ENCODE data around the gene ATOH8.
"Not testable (repeated sequence)": the region's sequence is repeated elsewhere in the genome, so short reads cannot be mapped to it uniquely, and the experiment has no call there.

ATOH8 gene

GRCh38 chr2:85823951-85824350 is 70.2 kb downstream of the ATOH8 start:
- Histone ChIP-seq H3K9ac (ENCODE audit: low read depth, low read length) (no peak overlapping the region), H3K9me3 (ENCODE audit: control insufficient read depth, insufficient read depth, low read length) (no peaks in the 10 kb centered on the region), H3K4me3 (ENCODE audit: low read depth, low read length) (no peak overlapping the region), H3K4me1 (ENCODE audit: control insufficient read depth, insufficient read depth, low read length) (peaks cover 5% of the 10 kb centered on the region), H3K36me3 (ENCODE audit: control insufficient read depth, insufficient read depth, low read length) (no peaks in the 10 kb centered on the region), H3K27ac (ENCODE audit: low read depth, low read length) (no peak overlapping the region), H3K27me3 (ENCODE audit: control insufficient read depth, insufficient read depth, low read length) (no peaks in the 10 kb centered on the region)

GRCh38 chr2:85826990-85827878 is 73.4 kb downstream of the ATOH8 start:
- Histone ChIP-seq H3K9ac (ENCODE audit: low read depth, low read length) (no peak overlapping the region), H3K9me3 (ENCODE audit: control insufficient read depth, insufficient read depth, low read length) (no peaks in the 10 kb centered on the region), H3K4me1 (ENCODE audit: control insufficient read depth, insufficient read depth, low read length) (peaks cover 5% of the 10 kb centered on the region), H3K4me3 (ENCODE audit: low read depth, low read length) (0 out of 2 replicates have a peak overlapping the region, but pooled peaks have one; percentile 10), H3K27me3 (ENCODE audit: control insufficient read depth, insufficient read depth, low read length) (no peaks in the 10 kb centered on the region), H3K36me3 (ENCODE audit: control insufficient read depth, insufficient read depth, low read length) (no peaks in the 10 kb centered on the region), H3K27ac (ENCODE audit: low read depth, low read length) (no peak overlapping the region)

- Histone ChIP-seq H3K9ac (ENCODE audit: low read depth, low read length) (no peak overlapping the region), H3K4me1 (ENCODE audit: control insufficient read depth, insufficient read depth, low read length) (peaks cover 5% of the 10 kb centered on the region), H3K9me3 (ENCODE audit: control insufficient read depth, insufficient read depth, low read length) (no peaks in the 10 kb centered on the region), H3K27me3 (ENCODE audit: control insufficient read depth, insufficient read depth, low read length) (no peaks in the 10 kb centered on the region), H3K36me3 (ENCODE audit: control insufficient read depth, insufficient read depth, low read length) (no peaks in the 10 kb centered on the region), H3K4me3 (ENCODE audit: low read depth, low read length) (0 out of 2 replicates have a peak overlapping the region, but pooled peaks have one; percentile 10), H3K27ac (ENCODE audit: low read depth, low read length) (no peak overlapping the region)
Measured at GRCh38 chr2:85827879-85828569, 74.2 kb downstream of the ATOH8 start.

- H3K27ac ChIP-seq (ENCODE audit: low read depth, low read length): no peak overlapping the region
- no peak overlapping the region for H3K4me3 ChIP-seq (ENCODE audit: low read depth, low read length)
- H3K36me3 ChIP-seq (ENCODE audit: control insufficient read depth, insufficient read depth, low read length): no peaks in the 10 kb centered on the region
- no peak overlapping the region for H3K9ac ChIP-seq (ENCODE audit: low read depth, low read length)
- H3K4me1 ChIP-seq (ENCODE audit: control insufficient read depth, insufficient read depth, low read length): peaks cover 5% of the 10 kb centered on the region
- no peaks in the 10 kb centered on the region for H3K9me3 ChIP-seq (ENCODE audit: control insufficient read depth, insufficient read depth, low read length)
- no peaks in the 10 kb centered on the region for H3K27me3 ChIP-seq (ENCODE audit: control insufficient read depth, insufficient read depth, low read length)
Measured at GRCh38 chr2:85828725-85829124, 74.9 kb downstream of the ATOH8 start.

- H3K36me3 ChIP-seq (ENCODE audit: control insufficient read depth, insufficient read depth, low read length); H3K27me3 ChIP-seq (ENCODE audit: control insufficient read depth, insufficient read depth, low read length); H3K9me3 ChIP-seq (ENCODE audit: control insufficient read depth, insufficient read depth, low read length); H3K4me3 ChIP-seq (ENCODE audit: low read depth, low read length); H3K4me1 ChIP-seq (ENCODE audit: control insufficient read depth, insufficient read depth, low read length); H3K9ac ChIP-seq (ENCODE audit: low read depth, low read length); H3K27ac ChIP-seq (ENCODE audit: low read depth, low read length): not testable (repeated sequence)
Measured at GRCh38 chr2:85829394-85829793, 75.6 kb downstream of the ATOH8 start.

GRCh38 chr2:85830645-85831044 is 76.9 kb downstream of the ATOH8 start:
- Histone ChIP-seq H3K4me1 (ENCODE audit: control insufficient read depth, insufficient read depth, low read length) (peaks cover 5% of the 10 kb centered on the region), H3K4me3 (ENCODE audit: low read depth, low read length) (no peak overlapping the region), H3K9ac (ENCODE audit: low read depth, low read length) (no peak overlapping the region), H3K36me3 (ENCODE audit: control insufficient read depth, insufficient read depth, low read length) (no peaks in the 10 kb centered on the region), H3K27ac (ENCODE audit: low read depth, low read length) (no peak overlapping the region), H3K27me3 (ENCODE audit: control insufficient read depth, insufficient read depth, low read length) (no peaks in the 10 kb centered on the region), H3K9me3 (ENCODE audit: control insufficient read depth, insufficient read depth, low read length) (no peaks in the 10 kb centered on the region)

GRCh38 chr2:85831735-85832134 is 77.9 kb downstream of the ATOH8 start:
- H3K27ac ChIP-seq (ENCODE audit: low read depth, low read length): no peak overlapping the region
- no peak overlapping the region for H3K9ac ChIP-seq (ENCODE audit: low read depth, low read length)
- H3K4me3 ChIP-seq (ENCODE audit: low read depth, low read length): no peak overlapping the region
- no peaks in the 10 kb centered on the region for H3K27me3 ChIP-seq (ENCODE audit: control insufficient read depth, insufficient read depth, low read length)
- no peaks in the 10 kb centered on the region for H3K36me3 ChIP-seq (ENCODE audit: control insufficient read depth, insufficient read depth, low read length)
- H3K9me3 ChIP-seq (ENCODE audit: control insufficient read depth, insufficient read depth, low read length): no peaks in the 10 kb centered on the region
- H3K4me1 ChIP-seq (ENCODE audit: control insufficient read depth, insufficient read depth, low read length): peaks cover 5% of the 10 kb centered on the region

GRCh38 chr2:85834466-85834865 is 80.7 kb downstream of the ATOH8 start:
- no peaks in the 10 kb centered on the region for H3K36me3 ChIP-seq (ENCODE audit: control insufficient read depth, insufficient read depth, low read length)
- no peaks in the 10 kb centered on the region for H3K4me1 ChIP-seq (ENCODE audit: control insufficient read depth, insufficient read depth, low read length)
- no peaks in the 10 kb centered on the region for H3K27me3 ChIP-seq (ENCODE audit: control insufficient read depth, insufficient read depth, low read length)
- H3K9ac ChIP-seq (ENCODE audit: low read depth, low read length): no peak overlapping the region
- H3K4me3 ChIP-seq (ENCODE audit: low read depth, low read length): no peak overlapping the region
- H3K27ac ChIP-seq (ENCODE audit: low read depth, low read length): no peak overlapping the region
- H3K9me3 ChIP-seq (ENCODE audit: control insufficient read depth, insufficient read depth, low read length): no peaks in the 10 kb centered on the region

Data from HUES48 (cell line).